GM23338 (cell line): Measurements from ENCODE around the gene IFNA5.

Experiments used
- CREB1 ChIP-seq: fragments of 250-450 bp; sonication (Bioruptor Pico); IDR thresholded peaks from 2 replicates; pipeline ENCODE4 v1.5.0; 2020; ENCODE audit warnings: low read depth, mild to moderate bottlenecking, moderate library complexity
- CTCF ChIP-seq, 2 experiments: fragments of 200-600 bp in 1 of 2; sonication (generic) in 1 of 2; conservative IDR thresholded peaks; 2 replicates each; pipeline versions ENCODE4 v1.5.1 to v1.6.1; 2016 to 2017; ENCODE audit warnings: antibody characterized with exemption in 2 of 2, low read depth in 2 of 2, mild to moderate bottlenecking in 2 of 2, moderate library complexity in 1 of 2
- EZH2phosphoT487 ChIP-seq: fragments of 200-600 bp; sonication (generic); IDR thresholded peaks from one replicate; pipeline ENCODE4 v1.8.1; 2018; ENCODE audit warnings: antibody characterized with exemption; ENCODE audit not compliant: unreplicated experiment
- POLR2AphosphoS5 ChIP-seq: IDR thresholded peaks from 2 replicates; pipeline ENCODE4 v1.6.1; 2016; ENCODE audit warnings: antibody characterized with exemption, low read depth

GRCh38 chr9:21331676-21332402 is 26.7 kb upstream of the IFNA5 start:
- TF ChIP-seq CTCF (conservative IDR thresholded peaks at IDR 0.05; ENCODE audit: low read depth in 2 of 2) (no peak), POLR2AphosphoS5 (no peak), EZH2phosphoT487 (no peak), CREB1 (CRISPR knock-in tag) (no peak)
